Lower leg skin (tissue), 3 donors: ENCODE data around the gene LACC1.

ENCODE experiments used
- CTCF ChIP-seq, 3 donors: fragments of 450-650 bp; IDR thresholded peaks; one replicate each; pipeline ENCODE4 v1.5.1; 2016; ENCODE audit warnings: antibody characterized with exemption in 3 of 3, mild to moderate bottlenecking in 3 of 3, moderate library complexity in 2 of 3
- POLR2A ChIP-seq, 2 donors: fragments of 450-650 bp; IDR thresholded peaks; one replicate each; pipeline ENCODE4 v1.6.1; 2016 to 2017; ENCODE audit warnings: antibody characterized with exemption in 2 of 2, mild to moderate bottlenecking in 1 of 2, moderate library complexity in 1 of 2

GRCh38 chr13:43929947-43930346 is 50.2 kb downstream of the LACC1 start:
- no peak for TF ChIP-seq CTCF (IDR thresholded peaks at IDR 0.05)
- no peak for TF ChIP-seq POLR2A (IDR thresholded peaks at IDR 0.05)
